Activated CD8-positive, alpha-beta T cell treated with anti-CD3 and anti-CD28 coated beads for 36 hours (primary cell): Measurements from ENCODE around the gene HTR1A. TPM values are rescaled to one million over a fixed set of nuclear protein-coding genes. Genes with fewer than 3 reads are reported as not detected.

Source experiments
- ATAC-seq: fragments of 200-7000 bp; cut with Tn5 transposase; one replicate; pipeline ENCODE4 v1.10.0; 2021; ENCODE audit warnings: mild to moderate bottlenecking, moderate library complexity
- CTCF ChIA-PET: fragments of 350-600 bp; sonication (Branson Sonifier 250); formaldehyde crosslinking; loops from one replicate; lab custom pipeline; 2021; ENCODE audit warnings: antibody characterized with exemption; lab: Charles Lee
- POLR2A ChIA-PET: fragments of 350-600 bp; sonication (Branson Sonifier 250); formaldehyde crosslinking; loops from one replicate; lab custom pipeline; 2021; ENCODE audit warnings: antibody characterized with exemption; lab: Charles Lee
- DNase-seq: peaks from one replicate; pipeline ENCODE4 v3.0.0-alpha.2; 2020
- H3K27ac Mint-ChIP-seq: one replicate; pipeline ENCODE4 v1.8.0; 2021; ENCODE audit warnings: mild to moderate bottlenecking, mixed read lengths
- H3K27me3 Mint-ChIP-seq: one replicate; pipeline ENCODE4 v1.8.0; 2021; ENCODE audit warnings: mixed read lengths
- H3K36me3 Mint-ChIP-seq: one replicate; pipeline ENCODE4 v1.8.0; 2021; ENCODE audit warnings: low read depth, mixed read lengths
- H3K4me1 Mint-ChIP-seq: one replicate; pipeline ENCODE4 v1.8.0; 2021; ENCODE audit warnings: low read depth, mixed read lengths
- H3K4me3 Mint-ChIP-seq: one replicate; pipeline ENCODE4 v1.8.0; 2021; ENCODE audit warnings: mild to moderate bottlenecking, moderate library complexity, mixed read lengths
- H3K9me3 Mint-ChIP-seq: one replicate; pipeline ENCODE4 v1.8.0; 2021; ENCODE audit warnings: mixed read lengths
- intact Hi-C: fragments of 100-400 bp; cut with micrococcal nuclease; formaldehyde crosslinking; loops from one replicate; pipeline ENCODE4 v1.10.0; 2022
- total RNA-seq, 2 experiments: library from RNA; stranded (reverse); gene quantifications; one replicate each; pipeline ENCODE4 v1.2.3, GENCODE V29; 2021
- TF ChIP-seq, protein P1 (sequence below): fragments of 200-600 bp; IDR thresholded peaks from one replicate; pipeline ENCODE4 v1.8.0; 2022; ENCODE audit warnings: antibody characterized with exemption, mild to moderate bottlenecking

Gene HTR1A
- not detected for total RNA-seq

DNA sequence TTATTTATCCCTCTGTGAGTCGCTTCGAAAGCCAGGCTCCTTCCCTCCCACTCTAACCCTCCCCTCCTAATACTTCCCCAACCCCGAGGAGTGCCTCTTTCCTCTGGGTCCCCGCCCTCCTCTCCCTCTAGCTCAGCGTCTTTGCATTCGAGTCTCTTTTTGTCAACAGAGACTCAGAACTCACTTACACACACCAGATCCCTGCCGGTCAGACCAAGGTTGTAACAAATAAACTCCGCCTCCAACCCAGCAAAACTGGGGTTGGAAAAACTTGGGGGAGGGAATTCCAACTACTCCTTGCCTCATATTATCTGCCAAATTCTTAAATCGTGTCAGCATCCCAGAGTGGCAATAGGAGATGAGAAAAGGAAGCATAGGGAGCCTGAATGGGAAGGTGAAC is at the start of gene HTR1A:
HTR1A (minus strand) TSS at position 167 of the 400 bp plus-strand sequence. CDS start 726 bp downstream, outside the sequence.
- Mint-ChIP-seq H3K4me3 (no peak within 1 kb of the TSS), H3K9me3 (peaks cover 6% of the 10 kb centered on the region), H3K27me3 (peaks cover 34% of the 10 kb centered on the region), H3K27ac (no peak within 1 kb of the TSS), H3K4me1 (no peaks in the 10 kb centered on the region), H3K36me3 (no peaks in the 10 kb centered on the region)
- ATAC-seq (no peak), DNase-seq (no peak)
- ChIA-PET CTCF (interaction anchor here (1.5 kb wide), 1 partner anchor 141 kb away, joined by 3 read pairs; no protein-coding TSS in a partner anchor), POLR2A (no interaction called here)
- intact Hi-C loops = loop anchor here (5.0 kb wide), 1 partner anchor 560 kb away; no protein-coding TSS in a partner anchor
- TF ChIP-seq, protein P1, sequence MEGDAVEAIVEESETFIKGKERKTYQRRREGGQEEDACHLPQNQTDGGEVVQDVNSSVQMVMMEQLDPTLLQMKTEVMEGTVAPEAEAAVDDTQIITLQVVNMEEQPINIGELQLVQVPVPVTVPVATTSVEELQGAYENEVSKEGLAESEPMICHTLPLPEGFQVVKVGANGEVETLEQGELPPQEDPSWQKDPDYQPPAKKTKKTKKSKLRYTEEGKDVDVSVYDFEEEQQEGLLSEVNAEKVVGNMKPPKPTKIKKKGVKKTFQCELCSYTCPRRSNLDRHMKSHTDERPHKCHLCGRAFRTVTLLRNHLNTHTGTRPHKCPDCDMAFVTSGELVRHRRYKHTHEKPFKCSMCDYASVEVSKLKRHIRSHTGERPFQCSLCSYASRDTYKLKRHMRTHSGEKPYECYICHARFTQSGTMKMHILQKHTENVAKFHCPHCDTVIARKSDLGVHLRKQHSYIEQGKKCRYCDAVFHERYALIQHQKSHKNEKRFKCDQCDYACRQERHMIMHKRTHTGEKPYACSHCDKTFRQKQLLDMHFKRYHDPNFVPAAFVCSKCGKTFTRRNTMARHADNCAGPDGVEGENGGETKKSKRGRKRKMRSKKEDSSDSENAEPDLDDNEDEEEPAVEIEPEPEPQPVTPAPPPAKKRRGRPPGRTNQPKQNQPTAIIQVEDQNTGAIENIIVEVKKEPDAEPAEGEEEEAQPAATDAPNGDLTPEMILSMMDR = no peak

DNA sequence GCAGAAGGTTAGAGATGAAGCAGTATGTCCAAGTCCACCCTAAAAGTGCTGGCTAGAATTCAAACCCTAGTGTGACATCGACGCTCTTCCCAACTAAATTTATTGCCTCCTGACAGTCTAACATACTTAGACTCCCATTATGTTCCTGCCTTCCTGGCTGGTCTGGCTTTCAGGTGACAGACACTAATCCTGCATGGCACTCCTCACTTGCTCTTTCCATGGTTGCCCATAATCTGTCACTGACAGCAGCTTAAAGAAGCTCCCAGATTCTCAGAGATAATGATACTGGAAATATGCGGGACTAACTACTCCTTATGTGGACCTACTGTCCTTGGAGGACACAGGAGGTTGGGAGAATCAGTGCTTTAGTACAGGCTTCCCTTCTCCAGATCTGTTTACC is 41.7 kb upstream of the HTR1A start:
- no peak for ATAC-seq
- DNase-seq = no peak
- Mint-ChIP-seq H3K4me1 (no peaks in the 10 kb centered on the region), H3K4me3 (no peak overlapping the region), H3K9me3 (no peaks in the 10 kb centered on the region), H3K27me3 (no peaks in the 10 kb centered on the region), H3K36me3 (no peaks in the 10 kb centered on the region), H3K27ac (no peak overlapping the region)
- TF ChIP-seq, protein P1 = no peak
- intact Hi-C loops = no loop called here
- ChIA-PET POLR2A (no interaction called here), CTCF (no interaction called here)

DNA sequence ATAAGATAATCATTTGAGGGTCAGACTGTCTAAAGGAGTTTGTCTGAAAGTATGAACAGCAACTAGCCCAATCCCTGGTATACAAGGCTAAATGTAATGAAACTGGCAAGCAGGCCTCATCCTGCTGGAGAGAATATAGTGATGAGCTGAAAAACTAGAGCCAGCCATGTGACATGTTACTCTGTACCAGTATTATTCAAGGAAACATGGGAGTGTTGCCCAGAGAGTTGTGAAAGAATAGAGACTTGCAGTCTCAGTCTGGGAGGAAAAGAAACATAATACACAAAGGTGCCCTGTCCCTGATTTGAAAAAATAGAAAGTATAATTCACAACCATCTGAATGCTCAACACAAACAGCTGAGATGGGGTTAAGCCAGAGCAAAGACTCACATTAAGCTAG is 37.9 kb upstream of the HTR1A start:
- intact Hi-C loops = no loop called here
- POLR2A ChIA-PET = no interaction called here
- CTCF ChIA-PET = no interaction called here
- Mint-ChIP-seq H3K36me3 (no peaks in the 10 kb centered on the region), H3K27ac (no peak overlapping the region), H3K4me3 (no peak overlapping the region), H3K27me3 (no peaks in the 10 kb centered on the region), H3K9me3 (no peaks in the 10 kb centered on the region), H3K4me1 (no peaks in the 10 kb centered on the region)
- DNase-seq = no peak
- no peak for ATAC-seq
- TF ChIP-seq, protein P1 = no peak

DNA sequence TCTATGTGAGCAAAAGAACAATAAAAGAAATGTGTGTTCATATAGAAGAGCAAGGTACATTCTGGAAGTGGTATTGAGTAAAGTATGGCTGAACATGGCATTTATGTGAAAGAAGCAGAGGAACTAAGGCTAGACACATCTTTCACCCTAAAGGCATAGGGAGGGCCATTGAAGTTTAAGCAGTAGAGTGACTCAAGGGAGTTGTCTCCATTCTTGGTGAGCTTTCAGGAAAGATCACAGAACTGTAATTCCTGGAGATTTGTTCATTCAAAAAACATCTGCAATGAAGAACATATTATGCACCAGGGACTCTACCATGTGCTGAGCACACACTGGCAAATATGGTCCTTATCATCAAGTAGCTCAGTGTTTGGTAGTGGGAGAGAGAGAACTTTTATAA is 24.8 kb upstream of the HTR1A start:
- Mint-ChIP-seq H3K27ac (no peak overlapping the region), H3K36me3 (no peaks in the 10 kb centered on the region), H3K4me1 (no peaks in the 10 kb centered on the region), H3K9me3 (peaks cover 4% of the 10 kb centered on the region), H3K27me3 (no peaks in the 10 kb centered on the region), H3K4me3 (no peak overlapping the region)
- ATAC-seq (no peak), DNase-seq (no peak)
- intact Hi-C loops = no loop called here
- CTCF ChIA-PET = no interaction called here
- TF ChIP-seq, protein P1 = no peak
- POLR2A ChIA-PET = no interaction called here

DNA sequence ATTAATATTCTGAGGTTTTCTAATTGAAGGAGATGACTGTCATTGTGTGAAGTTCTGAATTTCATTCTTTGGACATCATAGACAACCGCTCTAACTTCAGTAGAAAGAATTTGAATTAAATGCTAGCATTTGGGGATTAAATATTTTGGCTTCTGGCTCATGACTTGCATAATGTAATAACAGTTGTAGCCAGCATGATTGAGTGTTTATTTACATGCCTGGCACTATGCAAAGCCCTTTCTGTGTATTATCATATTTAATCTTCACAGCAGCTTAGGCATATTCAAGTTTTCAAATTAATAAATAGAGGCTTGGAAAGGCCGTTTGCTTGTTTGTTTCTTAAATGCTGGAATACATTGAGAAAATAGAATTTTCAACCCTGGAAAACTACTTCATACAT is 19.6 kb upstream of the HTR1A start:
- no peak for ATAC-seq
- POLR2A ChIA-PET = no interaction called here
- Mint-ChIP-seq H3K27ac (no peak overlapping the region), H3K36me3 (no peaks in the 10 kb centered on the region), H3K4me3 (no peak overlapping the region), H3K27me3 (no peaks in the 10 kb centered on the region), H3K4me1 (no peaks in the 10 kb centered on the region), H3K9me3 (peaks cover 4% of the 10 kb centered on the region)
- DNase-seq = no peak
- intact Hi-C loops = no loop called here
- TF ChIP-seq, protein P1 = no peak
- CTCF ChIA-PET = no interaction called here
